Endothelial cell of umbilical vein (primary cell): ENCODE results near the gene SLC7A11. TPM values are rescaled to one million over a fixed set of nuclear protein-coding genes. Genes with fewer than 3 reads are reported as not detected.

Experiments
- BruUV-seq: library from RNA; stranded (reverse); fragments of 400-500 nt; replicated peaks from 2 replicates; lab custom pipeline; 2021; lab: Mats Ljungman, UMichigan
- CTCF ChIA-PET: fragments of 300-600, 350-600 bp; sonication (Branson Sonifier 250); formaldehyde crosslinking; loops from one replicate; lab custom pipeline; 2021; ENCODE audit warnings: antibody characterized with exemption, inconsistent platforms; lab: Charles Lee
- POLR2A ChIA-PET: fragments of 300-600, 350-600 bp; sonication (Branson Sonifier 250); formaldehyde crosslinking; loops from one replicate; lab custom pipeline; 2021; ENCODE audit warnings: antibody characterized with exemption, inconsistent platforms; lab: Charles Lee
- DNase-seq: peaks from one replicate; pipeline ENCODE4 v3.0.0-alpha.2; 2011; ENCODE audit warnings: low read depth, low spot score
- FAIRE-seq: peaks from 2 replicates; lab custom pipeline; 2011; peaks lifted over from hg19 to GRCh38; lab: Jason Lieb, UNC
- H2AFZ ChIP-seq: 2 replicates; pipeline ENCODE4 v1.6.0; 2012; ENCODE audit warnings: low read depth, low read length, control low read depth, inconsistent platforms
- H3K27ac ChIP-seq: 2 replicates; pipeline ENCODE4 v1.5.1; 2011; ENCODE audit warnings: low read depth, mild to moderate bottlenecking, control low read depth, low read length, moderate library complexity; ENCODE audit not compliant: insufficient read depth
- H3K27me3 ChIP-seq, 2 experiments: 2 replicates each; pipeline versions ENCODE4 v1.6.0 to v1.6.1; 2011; ENCODE audit warnings: low read length in 2 of 2, mixed read lengths in 1 of 2; ENCODE audit not compliant: control insufficient read depth in 2 of 2, insufficient read depth in 2 of 2
- H3K36me3 ChIP-seq, 2 experiments: 2 replicates in 1 of 2; 3 replicates in 1 of 2; pipeline ENCODE4 v1.5.1; 2011; ENCODE audit warnings: low read length in 2 of 2, mild to moderate bottlenecking in 1 of 2, moderate library complexity in 1 of 2; ENCODE audit not compliant: control insufficient read depth in 2 of 2, insufficient read depth in 2 of 2; ENCODE audit errors: extremely low read depth in 1 of 2
- H3K4me1 ChIP-seq: 3 replicates; pipeline ENCODE4 v1.5.1; 2011; ENCODE audit warnings: mild to moderate bottlenecking, low read length; ENCODE audit not compliant: control insufficient read depth, insufficient read depth; ENCODE audit errors: extremely low read depth
- H3K4me2 ChIP-seq: 2 replicates; pipeline ENCODE4 v1.6.1; 2011; ENCODE audit warnings: low read length, control low read depth, mixed read lengths; ENCODE audit not compliant: insufficient read depth
- H3K4me3 ChIP-seq, 3 experiments: fragments of 200-600 bp in 1 of 3; sonication (generic), shearing (Covaris generic) in 1 of 3; replicated peaks in 1 of 3; 2 replicates each; pipeline ENCODE4 v1.5.1; 2011 to 2016; ENCODE audit warnings: control low read depth in 3 of 3, low read length in 3 of 3, mild to moderate bottlenecking in 2 of 3, inconsistent platforms in 1 of 3, low read depth in 1 of 3, moderate library complexity in 1 of 3; ENCODE audit not compliant: insufficient read depth in 1 of 3
- H3K79me2 ChIP-seq: 2 replicates; pipeline ENCODE4 v1.6.0; 2012; ENCODE audit warnings: low read length, inconsistent platforms; ENCODE audit not compliant: control insufficient read depth, insufficient read depth
- H3K9ac ChIP-seq: replicated peaks from 2 replicates; pipeline ENCODE3; 2011; ENCODE audit warnings: low read length, control low read depth; ENCODE audit not compliant: insufficient read depth; ENCODE audit errors: extremely low read depth
- H3K9me1 ChIP-seq: replicated peaks from 3 replicates; pipeline ENCODE4 v1.6.0; 2011; ENCODE audit warnings: mild to moderate bottlenecking, low read length; ENCODE audit not compliant: control insufficient read depth, insufficient read depth; ENCODE audit errors: extremely low read depth
- H3K9me3 ChIP-seq: replicated peaks from 2 replicates; pipeline ENCODE4 v1.5.1; 2012; ENCODE audit warnings: low read length, inconsistent platforms; ENCODE audit not compliant: control insufficient read depth, insufficient read depth
- H4K20me1 ChIP-seq: replicated peaks from 2 replicates; pipeline ENCODE3; 2011; ENCODE audit warnings: mild to moderate bottlenecking, low read length; ENCODE audit not compliant: control insufficient read depth, insufficient read depth; ENCODE audit errors: extremely low read depth
- EZH2 ChIP-seq: IDR thresholded peaks from 2 replicates; pipeline ENCODE4 v1.6.1; 2012; ENCODE audit warnings: borderline replicate concordance, low read depth, mild to moderate bottlenecking, moderate library complexity, low read length, inconsistent platforms; ENCODE audit not compliant: severe bottlenecking
- FOS ChIP-seq: IDR thresholded peaks from 2 replicates; pipeline ENCODE4 v1.6.1; 2011; ENCODE audit warnings: mild to moderate bottlenecking, low read length, moderate library complexity, borderline replicate concordance; ENCODE audit not compliant: insufficient read depth
- GATA2 ChIP-seq: IDR thresholded peaks from 2 replicates; pipeline ENCODE4 v1.7.0; 2011; ENCODE audit warnings: low read depth, mild to moderate bottlenecking, moderate library complexity, mixed read lengths, low read length; ENCODE audit not compliant: insufficient read length, insufficient read depth
- JUN ChIP-seq: IDR thresholded peaks from 2 replicates; pipeline ENCODE4 v1.6.1; 2011; ENCODE audit warnings: borderline replicate concordance, low read depth; ENCODE audit not compliant: insufficient read length, insufficient read depth
- MYC ChIP-seq: IDR thresholded peaks from one replicate; pipeline ENCODE4 v1.6.1; 2011; ENCODE audit warnings: mild to moderate bottlenecking, low read depth, low read length
- POLR2A ChIP-seq: IDR thresholded peaks from 2 replicates; pipeline ENCODE4 v1.6.1; 2012; ENCODE audit warnings: low read depth, mild to moderate bottlenecking, control low read depth, low read length
- POLR2AphosphoS5 ChIP-seq: IDR thresholded peaks from 2 replicates; pipeline ENCODE4 v1.6.1; 2012; ENCODE audit warnings: low read depth, mild to moderate bottlenecking, control low read depth, low read length, moderate library complexity; ENCODE audit not compliant: insufficient read depth
- dilution Hi-C: fragments of 300-500 bp; cut with MboI; formaldehyde crosslinking; loops from one replicate; pipeline ENCODE4 v1.15.0; 2019; ENCODE audit warnings: low sequenced_read_pairs; ENCODE audit not compliant: extremely low pct_ligation_motif_present
- intact Hi-C: fragments of 100-400 bp; cut with micrococcal nuclease; formaldehyde crosslinking; loops from one replicate; pipeline ENCODE4 v1.10.0; 2022
- polyA plus RNA-seq, 4 experiments: library from polyadenylated mRNA; depleted of rRNA in 3 of 4; stranded (reverse) in 3 of 4; unstranded in 1 of 4; fragments of >200 nt; gene quantifications; 2 replicates each; pipeline versions ENCODE4 v1.2.1 to v1.2.3, GENCODE V29; 2011 to 2012; ENCODE audit warnings: missing spikeins in 1 of 4
- total RNA-seq: library from RNA; stranded (reverse); gene quantifications from 2 replicates; pipeline ENCODE4 v1.2.3, GENCODE V29; 2021
- TF ChIP-seq, protein P1 (sequence below), 2 donors: IDR thresholded peaks; 1 replicate in 1 of 2; 2 replicates in 1 of 2; pipeline ENCODE4 v1.5.1; 2011; ENCODE audit warnings: low read length in 2 of 2, mild to moderate bottlenecking in 2 of 2, moderate library complexity in 2 of 2, control low read depth in 1 of 2, inconsistent platforms in 1 of 2, low read depth in 1 of 2; ENCODE audit not compliant: insufficient read depth in 1 of 2; ENCODE audit errors: extremely low read depth in 1 of 2
- TF ChIP-seq, protein P2 (sequence below): IDR thresholded peaks from 2 replicates; pipeline ENCODE4 v1.6.1; 2011; ENCODE audit not compliant: insufficient read depth, insufficient read length

SLC7A11 gene
- total and polyA plus RNA-seq, 2 donors (not counting 3 experiments of a cell fraction or from before 2014, with no cell fraction given) = 28.4 to 82.7 TPM

DNA sequence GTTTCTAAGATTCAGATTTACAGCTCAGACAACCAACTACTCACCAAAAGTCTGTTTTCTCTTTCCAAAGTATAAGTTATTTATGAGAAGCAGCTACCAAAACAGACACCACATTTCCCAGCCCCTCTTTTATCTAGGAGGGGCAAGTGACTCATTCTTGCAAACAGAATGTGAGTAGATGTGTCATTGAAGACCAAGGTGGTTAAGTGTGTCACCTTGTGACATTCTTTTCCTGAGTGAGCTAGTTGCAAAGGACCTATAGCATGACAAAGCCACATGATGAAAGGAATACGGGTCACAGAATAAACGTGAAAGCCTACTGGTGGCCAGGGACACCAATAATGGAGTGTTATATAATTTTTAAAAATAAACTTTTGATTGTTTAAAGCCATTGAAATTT, 50.0 kb downstream of the SLC7A11 start:
- Histone ChIP-seq H4K20me1 (no peaks in the 10 kb centered on the region), H3K9me1 (no peaks in the 10 kb centered on the region), H3K27me3 (no peaks in the 10 kb centered on the region), H3K36me3 (peaks cover 0 to 9% of the 10 kb centered on the region in 2 experiments), H3K9me3 (no peaks in the 10 kb centered on the region), H3K4me1 (peaks cover 21% of the 10 kb centered on the region), H3K27ac (peak overlapping the region; percentile 22), H3K4me3 (no peak overlapping the region), H3K9ac (no peak overlapping the region), H3K79me2 (peaks cover 62% of the 10 kb centered on the region), H2AFZ (no peak overlapping the region), H3K4me2 (no peak overlapping the region)
- dilution Hi-C loops (no loop called here), intact Hi-C loops (no loop called here)
- no TSS peak for BruUV-seq
- ChIA-PET CTCF (interaction anchor here (0.8 to 1.9 kb wide), 6 partner anchors 8 to 330 kb away, joined by 3 to 7 read pairs (median 4); no protein-coding TSS in a partner anchor), POLR2A (no interaction called here)
- DNase-seq (peak; percentile 40), FAIRE-seq (no peak)
- TF ChIP-seq FOS = peak; percentile 82
- TF ChIP-seq, protein P1, sequence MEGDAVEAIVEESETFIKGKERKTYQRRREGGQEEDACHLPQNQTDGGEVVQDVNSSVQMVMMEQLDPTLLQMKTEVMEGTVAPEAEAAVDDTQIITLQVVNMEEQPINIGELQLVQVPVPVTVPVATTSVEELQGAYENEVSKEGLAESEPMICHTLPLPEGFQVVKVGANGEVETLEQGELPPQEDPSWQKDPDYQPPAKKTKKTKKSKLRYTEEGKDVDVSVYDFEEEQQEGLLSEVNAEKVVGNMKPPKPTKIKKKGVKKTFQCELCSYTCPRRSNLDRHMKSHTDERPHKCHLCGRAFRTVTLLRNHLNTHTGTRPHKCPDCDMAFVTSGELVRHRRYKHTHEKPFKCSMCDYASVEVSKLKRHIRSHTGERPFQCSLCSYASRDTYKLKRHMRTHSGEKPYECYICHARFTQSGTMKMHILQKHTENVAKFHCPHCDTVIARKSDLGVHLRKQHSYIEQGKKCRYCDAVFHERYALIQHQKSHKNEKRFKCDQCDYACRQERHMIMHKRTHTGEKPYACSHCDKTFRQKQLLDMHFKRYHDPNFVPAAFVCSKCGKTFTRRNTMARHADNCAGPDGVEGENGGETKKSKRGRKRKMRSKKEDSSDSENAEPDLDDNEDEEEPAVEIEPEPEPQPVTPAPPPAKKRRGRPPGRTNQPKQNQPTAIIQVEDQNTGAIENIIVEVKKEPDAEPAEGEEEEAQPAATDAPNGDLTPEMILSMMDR (IDR thresholded peaks at IDR 0.05; ENCODE audit: extremely low read depth in 1 of 2, insufficient read depth in 1 of 2, low read depth in 1 of 2, low read length in 2 of 2) = no peak
- TF ChIP-seq MYC = no peak
- TF ChIP-seq POLR2A = no peak
- peak; percentile 36 for TF ChIP-seq POLR2AphosphoS5
- TF ChIP-seq, protein P2, sequence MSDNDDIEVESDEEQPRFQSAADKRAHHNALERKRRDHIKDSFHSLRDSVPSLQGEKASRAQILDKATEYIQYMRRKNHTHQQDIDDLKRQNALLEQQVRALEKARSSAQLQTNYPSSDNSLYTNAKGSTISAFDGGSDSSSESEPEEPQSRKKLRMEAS = no peak
- no peak for TF ChIP-seq EZH2
- TF ChIP-seq JUN = peak; percentile 51
- TF ChIP-seq GATA2 = no peak
